ENCODE data around the gene SLC51A.
A peak's percentile ranks its signal among the peaks of the same experiment; 100 is the strongest.
"Not testable (repeated sequence)": the region's sequence is repeated elsewhere in the genome, so short reads cannot be mapped to it uniquely, and the experiment has no call there.

Gene SLC51A

GRCh38 chr3:196202516-196202970 lies 13.8 kb upstream of the SLC51A start:
- Mint-ChIP-seq H3K27me3 (no peaks in the 10 kb centered on the region), H3K9me3 (no peaks in the 10 kb centered on the region), H3K36me3 (ENCODE audit: low read depth) (no peaks in the 10 kb centered on the region), H3K27ac (no peak overlapping the region), H3K4me1 (ENCODE audit: low read depth) (peaks cover 6% of the 10 kb centered on the region), H3K4me3 (no peak overlapping the region)
- DNase-seq = no peak

GRCh38 chr3:196203846-196204245 lies 12.5 kb upstream of the SLC51A start:
- DNase-seq = no peak
- H3K27me3 Mint-ChIP-seq = no peaks in the 10 kb centered on the region
- no peaks in the 10 kb centered on the region for H3K36me3 Mint-ChIP-seq (ENCODE audit: low read depth)
- no peak overlapping the region for H3K27ac Mint-ChIP-seq
- H3K4me3 Mint-ChIP-seq = no peak overlapping the region
- no peaks in the 10 kb centered on the region for H3K9me3 Mint-ChIP-seq
- H3K4me1 Mint-ChIP-seq (ENCODE audit: low read depth) = peaks cover 13% of the 10 kb centered on the region

- not testable (repeated sequence) for H3K27ac Mint-ChIP-seq; H3K4me3 Mint-ChIP-seq; H3K36me3 Mint-ChIP-seq (ENCODE audit: low read depth); DNase-seq; H3K27me3 Mint-ChIP-seq; H3K9me3 Mint-ChIP-seq
- H3K4me1 Mint-ChIP-seq (ENCODE audit: low read depth) = peaks cover 13% of the 10 kb centered on the region
Measured at GRCh38 chr3:196205442-196206205, 10.7 kb upstream of the SLC51A start.

GRCh38 chr3:196207159-196207832 lies 9.0 kb upstream of the SLC51A start:
- Mint-ChIP-seq H3K36me3 (ENCODE audit: low read depth) (no peaks in the 10 kb centered on the region), H3K4me3 (peak overlapping the region; percentile 76), H3K27ac (peak overlapping the region; percentile 29), H3K4me1 (ENCODE audit: low read depth) (peaks cover 13% of the 10 kb centered on the region), H3K27me3 (no peaks in the 10 kb centered on the region), H3K9me3 (no peaks in the 10 kb centered on the region)
- DNase-seq = peak; percentile 56

- peak overlapping the region; percentile 33 for H3K27ac Mint-ChIP-seq
- H3K27me3 Mint-ChIP-seq = no peaks in the 10 kb centered on the region
- H3K36me3 Mint-ChIP-seq (ENCODE audit: low read depth) = no peaks in the 10 kb centered on the region
- peaks cover 13% of the 10 kb centered on the region for H3K4me1 Mint-ChIP-seq (ENCODE audit: low read depth)
- H3K4me3 Mint-ChIP-seq = peak overlapping the region; percentile 76
- DNase-seq = peak; percentile 67
- H3K9me3 Mint-ChIP-seq = no peaks in the 10 kb centered on the region
Measured at GRCh38 chr3:196207833-196208607, 8.3 kb upstream of the SLC51A start.

GRCh38 chr3:196208942-196209695 lies 7.2 kb upstream of the SLC51A start:
- Mint-ChIP-seq H3K27me3 (no peaks in the 10 kb centered on the region), H3K27ac (no peak overlapping the region), H3K4me1 (ENCODE audit: low read depth) (peaks cover 13% of the 10 kb centered on the region), H3K9me3 (no peaks in the 10 kb centered on the region), H3K4me3 (no peak overlapping the region), H3K36me3 (ENCODE audit: low read depth) (no peaks in the 10 kb centered on the region)
- DNase-seq = no peak

- H3K4me3 Mint-ChIP-seq; DNase-seq; H3K27me3 Mint-ChIP-seq; H3K27ac Mint-ChIP-seq; H3K36me3 Mint-ChIP-seq (ENCODE audit: low read depth); H3K9me3 Mint-ChIP-seq: not testable (repeated sequence)
- H3K4me1 Mint-ChIP-seq (ENCODE audit: low read depth) = peaks cover 13% of the 10 kb centered on the region
Measured at GRCh38 chr3:196209944-196210672, 6.2 kb upstream of the SLC51A start.

GRCh38 chr3:196210673-196211556 lies 5.4 kb upstream of the SLC51A start, which contains the start of gene ZDHHC19:
ZDHHC19 (minus strand) TSS chr3:196211400; CDS start chr3:196211315, 85 bp downstream.
- no peak within 1 kb of the TSS for H3K27ac Mint-ChIP-seq
- no peak within 1 kb of the TSS for H3K4me3 Mint-ChIP-seq
- H3K36me3 Mint-ChIP-seq (ENCODE audit: low read depth) = no peaks in the 10 kb centered on the region
- H3K9me3 Mint-ChIP-seq = no peaks in the 10 kb centered on the region
- no peaks in the 10 kb centered on the region for H3K27me3 Mint-ChIP-seq
- DNase-seq = no peak
- H3K4me1 Mint-ChIP-seq (ENCODE audit: low read depth) = peaks cover 13% of the 10 kb centered on the region

GRCh38 chr3:196214783-196215441 lies 1.4 kb upstream of the SLC51A start:
- Mint-ChIP-seq H3K4me1 (ENCODE audit: low read depth) (peaks cover 25% of the 10 kb centered on the region), H3K27ac (no peak overlapping the region)

GRCh38 chr3:196215493-196216020 lies 777 bp upstream of the SLC51A start:
- no peak overlapping the region for H3K4me3 Mint-ChIP-seq
- H3K9me3 Mint-ChIP-seq = no peaks in the 10 kb centered on the region
- no peaks in the 10 kb centered on the region for H3K36me3 Mint-ChIP-seq (ENCODE audit: low read depth)
- no peaks in the 10 kb centered on the region for H3K27me3 Mint-ChIP-seq
- H3K4me1 Mint-ChIP-seq (ENCODE audit: low read depth) = peaks cover 29% of the 10 kb centered on the region
- DNase-seq = no peak
- H3K27ac Mint-ChIP-seq = no peak overlapping the region

More at GRCh38 chr3:196214783-196215441, 1.4 kb upstream of the SLC51A start:
- H3K9me3 Mint-ChIP-seq = no peaks in the 10 kb centered on the region
- no peak for DNase-seq
- H3K36me3 Mint-ChIP-seq (ENCODE audit: low read depth) = no peaks in the 10 kb centered on the region
- H3K4me3 Mint-ChIP-seq = no peak overlapping the region
- H3K27me3 Mint-ChIP-seq = no peaks in the 10 kb centered on the region

- Mint-ChIP-seq H3K27me3 (no peaks in the 10 kb centered on the region), H3K27ac (no peak overlapping the region), H3K9me3 (no peaks in the 10 kb centered on the region), H3K36me3 (ENCODE audit: low read depth) (no peaks in the 10 kb centered on the region), H3K4me1 (ENCODE audit: low read depth) (peaks cover 29% of the 10 kb centered on the region), H3K4me3 (no peak overlapping the region)
- no peak for DNase-seq
Measured at GRCh38 chr3:196216681-196217211, 412 bp downstream of the SLC51A start.

Data from activated T-cell treated with anti-CD3 and anti-CD28 coated beads, Interleukin-2, amount 50 U/mL, for 24 hours (primary cell).